Ecto neural progenitor cell (in vitro differentiated cells): ENCODE data around the gene LRRC8E.

Source experiments
- DNase-seq: peaks from one replicate; pipeline ENCODE4 v3.0.0-alpha.2; 2018; ENCODE audit warnings: low spot score

The LRRC8E gene

DNA sequence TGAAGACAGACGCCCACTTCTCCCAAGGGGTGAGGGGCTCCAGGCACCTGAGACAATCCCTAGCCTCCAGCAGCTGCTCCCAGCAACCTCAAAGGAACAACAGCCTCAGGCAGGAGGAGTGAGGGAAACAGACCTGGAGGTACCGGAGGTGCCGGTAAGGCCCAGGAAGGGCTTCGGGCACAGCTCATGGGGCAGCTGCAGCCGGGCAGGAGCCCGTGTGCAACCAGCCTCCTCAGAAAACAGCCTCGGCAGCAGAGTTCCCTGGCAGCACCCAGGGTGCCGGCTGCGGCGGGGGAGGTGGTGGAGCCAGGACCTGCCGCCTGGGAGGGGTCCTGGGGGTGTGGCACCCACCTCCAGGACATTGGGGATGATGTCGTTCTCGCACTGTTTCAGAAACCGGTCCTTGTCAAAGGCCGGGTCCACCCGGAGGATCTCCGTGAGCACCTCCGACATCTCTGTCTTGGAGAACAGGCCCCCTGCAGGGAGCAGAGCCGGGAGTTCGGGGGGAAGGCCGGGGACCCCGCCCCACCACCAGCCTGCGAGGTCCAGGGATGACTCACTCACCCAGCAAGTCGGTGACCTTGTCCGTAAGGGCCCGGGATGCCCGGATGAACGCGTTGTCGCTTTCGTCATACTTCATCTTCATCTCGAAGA, 44.1 kb downstream of the LRRC8E start:
- no peak for DNase-seq

DNA sequence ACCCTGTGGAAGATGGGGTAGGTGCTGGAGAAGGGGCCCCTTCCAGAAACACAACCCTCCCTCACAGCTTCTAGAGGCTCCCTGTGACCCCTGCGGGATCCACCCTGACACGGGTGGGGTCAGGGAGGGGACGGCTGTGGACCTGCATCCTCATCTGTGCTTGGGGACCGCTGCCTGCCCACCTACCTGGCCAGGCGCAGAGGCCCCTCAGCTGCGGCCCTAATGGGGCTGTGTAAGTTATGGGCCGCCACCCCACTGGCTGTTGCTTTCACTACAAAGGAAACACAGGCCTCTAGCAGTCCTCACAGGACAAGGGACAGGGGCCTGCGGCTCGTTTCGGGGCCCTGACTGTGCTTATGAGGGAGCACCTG, 44.6 kb downstream of the LRRC8E start:
- no peak for DNase-seq

DNA sequence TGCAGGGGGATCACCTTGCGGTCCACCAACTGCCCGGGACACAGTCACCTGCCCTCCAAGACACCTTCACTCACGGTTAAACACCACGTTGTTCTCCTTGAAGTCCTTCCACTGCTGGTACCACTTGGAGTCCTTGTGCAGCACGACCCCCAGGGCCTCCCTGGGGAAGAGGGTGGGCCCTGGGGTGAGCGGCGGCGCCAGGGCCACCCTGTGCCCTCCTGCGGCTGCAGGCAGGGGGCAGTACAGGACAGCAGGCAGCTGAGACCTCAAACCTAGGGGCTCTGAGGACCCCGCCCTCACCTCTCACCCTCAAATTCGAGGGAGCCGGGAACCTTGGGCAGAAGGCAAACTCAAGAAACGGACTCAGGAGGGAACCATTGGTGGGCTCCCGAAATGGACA, 45.1 kb downstream of the LRRC8E start:
- no peak for DNase-seq

DNA sequence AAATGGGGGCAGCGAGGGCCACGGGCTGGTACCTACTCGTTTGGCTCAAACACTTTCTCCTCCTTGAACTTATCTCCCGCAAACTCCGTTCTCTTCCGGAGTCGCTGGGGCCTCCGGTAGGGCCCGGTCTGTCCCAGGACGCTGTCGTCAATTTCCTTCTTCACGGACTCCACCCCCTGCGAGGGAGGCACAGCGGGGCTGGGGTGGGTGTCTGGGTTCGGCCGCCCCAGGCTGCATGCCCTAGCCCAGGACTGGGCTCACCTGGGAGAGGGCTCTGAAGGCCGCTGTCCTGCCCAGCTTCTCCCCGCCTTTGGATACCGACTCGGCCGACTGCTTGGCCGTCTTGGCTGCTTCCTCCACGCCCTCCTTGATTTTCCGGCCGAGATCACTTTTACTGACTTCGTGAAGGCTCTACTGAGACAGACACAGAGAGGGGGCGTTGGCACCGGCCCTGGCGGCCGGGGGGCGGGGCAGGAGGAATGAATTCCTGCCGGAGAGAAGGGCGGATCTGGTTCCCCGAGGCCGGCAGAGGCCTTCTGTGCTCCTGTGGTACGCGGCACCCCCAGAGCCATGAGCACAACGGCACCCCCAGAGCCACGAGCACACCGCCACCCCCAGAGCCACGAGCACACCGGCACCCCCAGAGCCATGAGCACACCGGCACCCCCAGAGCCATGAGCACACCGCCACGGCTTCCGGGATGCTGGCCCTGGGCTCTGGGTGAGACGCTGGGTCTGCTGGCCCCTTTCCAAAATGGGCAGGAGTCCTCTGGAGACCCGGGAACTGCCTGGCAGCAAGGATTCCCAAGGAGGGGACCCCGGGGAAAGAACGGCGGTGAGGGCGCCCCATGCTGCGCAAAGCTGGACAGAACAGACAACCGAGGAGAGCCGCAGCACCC, 45.8 kb downstream of the LRRC8E start:
- no peak for DNase-seq

DNA sequence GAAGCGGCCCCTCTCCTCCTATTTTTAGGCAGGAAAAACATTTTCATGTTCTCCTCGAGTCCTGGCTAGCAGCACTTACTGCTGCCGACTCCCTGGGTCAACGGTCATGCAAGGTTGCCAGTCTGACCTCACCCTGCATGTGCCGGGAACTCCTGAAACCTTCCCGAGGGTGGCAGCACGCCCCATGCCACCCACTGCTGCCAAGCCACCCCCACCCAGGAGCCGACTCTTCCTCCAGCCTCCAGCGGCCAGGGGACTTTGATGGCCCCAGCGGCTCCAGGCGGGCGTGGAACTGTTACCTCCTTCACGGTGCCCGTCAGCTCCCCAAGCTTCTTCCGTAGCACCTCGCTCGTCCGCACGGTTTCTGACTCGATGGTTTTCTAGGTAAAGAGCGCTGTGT, 46.5 kb downstream of the LRRC8E start:
- DNase-seq = no peak

DNA sequence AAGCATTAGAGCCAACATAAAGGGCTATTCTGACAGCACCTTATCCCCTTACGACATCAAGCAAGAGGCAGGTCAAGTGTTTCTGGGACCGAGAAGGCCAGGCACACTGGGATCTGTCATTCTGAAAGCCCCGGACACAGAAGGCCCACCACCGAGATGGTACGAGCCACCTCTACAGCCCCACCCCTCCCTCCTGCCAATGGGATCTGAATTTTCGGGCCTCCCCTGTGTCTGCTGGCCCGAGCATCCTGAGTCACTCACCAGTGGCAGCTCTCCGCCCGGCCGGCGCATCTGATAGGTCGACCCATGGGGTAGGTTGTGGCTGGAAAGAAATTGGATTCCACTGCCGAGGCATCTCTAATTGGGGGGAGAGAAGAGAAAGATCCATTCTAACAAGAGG, 52.5 kb downstream of the LRRC8E start:
- no peak for DNase-seq

DNA sequence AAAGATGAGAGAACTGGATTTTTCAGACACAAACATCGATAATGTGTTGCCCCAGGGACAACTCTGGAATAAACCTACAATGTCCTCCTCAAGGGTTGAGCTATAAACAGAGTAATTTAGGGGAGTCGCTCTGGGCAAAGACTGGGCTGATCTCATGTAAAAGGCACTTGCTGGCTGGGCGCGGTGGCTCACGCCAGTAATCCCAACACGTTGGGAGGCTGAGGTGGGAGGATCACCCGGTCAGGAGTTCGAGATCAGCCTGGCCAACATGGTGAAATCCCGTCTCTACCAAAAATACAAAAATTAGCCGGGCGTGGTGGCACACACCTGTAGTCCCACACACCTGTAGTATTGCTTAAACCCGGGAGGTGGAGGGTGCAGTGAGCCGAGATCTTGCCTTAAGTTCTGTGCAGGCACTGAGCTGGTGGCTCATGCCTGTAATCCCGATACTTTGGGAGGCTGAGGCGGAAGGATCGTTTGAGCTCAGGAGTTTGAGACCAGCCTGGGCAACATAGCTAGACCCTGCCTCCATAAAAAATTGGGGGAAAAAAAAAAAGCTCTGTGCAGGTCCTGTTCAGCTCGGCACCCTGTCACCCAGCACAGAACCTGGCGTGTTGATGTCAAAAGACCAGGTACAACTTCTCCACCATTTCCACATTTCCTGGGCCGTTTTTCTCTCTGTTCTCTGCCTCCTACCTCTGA, 53.7 kb downstream of the LRRC8E start:
- no peak for DNase-seq

DNA sequence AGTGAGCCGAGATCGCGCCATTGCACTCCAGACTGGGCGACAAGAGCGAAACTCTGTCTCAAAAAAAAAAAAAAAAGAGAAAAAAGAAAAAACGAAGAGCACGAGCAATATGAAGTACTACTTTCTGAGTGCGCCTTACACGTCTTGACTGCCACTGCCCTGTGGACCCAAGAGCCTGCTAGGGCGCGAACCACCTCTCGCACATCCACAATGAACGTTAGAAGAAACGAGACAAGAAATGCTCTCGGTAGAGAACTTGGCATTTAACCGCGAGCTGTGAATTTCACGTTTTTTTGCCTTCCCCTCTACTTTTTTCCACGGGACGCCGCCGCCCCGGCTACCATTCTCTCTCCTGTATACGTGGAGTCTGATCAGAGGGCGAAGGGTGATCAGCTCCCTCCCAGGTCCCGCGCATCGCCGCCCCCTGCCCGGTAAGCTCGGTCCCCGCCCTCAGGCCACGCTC, 54.7 kb downstream of the LRRC8E start:
- DNase-seq = no peak

DNA sequence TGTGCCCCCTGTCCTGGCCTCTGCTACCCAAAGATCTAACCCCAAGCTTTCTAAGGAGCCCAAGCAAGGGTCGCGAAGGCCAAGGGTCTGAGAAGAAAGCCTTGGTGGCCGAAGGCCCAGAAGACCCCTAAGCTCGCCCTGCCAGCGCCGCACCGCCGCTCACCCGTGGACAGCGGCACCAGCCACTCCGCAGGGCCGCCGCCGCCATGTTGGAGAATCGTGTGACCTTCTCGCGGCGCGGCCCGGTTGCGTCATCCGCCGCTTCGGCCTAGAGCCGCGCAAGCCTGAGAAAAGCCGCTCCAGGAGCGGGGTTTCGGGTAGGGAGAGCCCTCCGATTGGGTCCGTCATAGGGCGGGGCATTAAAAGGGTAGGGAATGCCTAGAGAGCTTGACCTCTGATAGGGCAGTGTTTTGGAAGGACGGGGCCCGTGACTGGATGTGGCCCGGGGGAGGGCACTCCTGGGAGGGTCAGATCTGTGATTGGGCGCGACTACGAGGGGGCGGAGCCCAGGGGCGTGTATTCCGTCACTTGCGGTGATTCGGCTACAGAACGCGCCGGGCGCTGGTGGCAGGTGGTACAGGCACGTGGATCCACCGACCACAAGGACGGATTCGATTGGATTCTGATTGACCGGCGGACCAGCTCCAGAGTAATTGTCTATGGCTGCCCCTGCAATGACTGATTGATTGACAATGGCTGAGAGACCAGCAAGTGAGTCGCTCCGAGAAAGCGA, 55.3 kb downstream of the LRRC8E start, which contains the start of gene TIMM44:
TIMM44 (minus strand) TSS at position 223 of the 733 bp plus-strand sequence; CDS start at position 208, 15 bp downstream.
- peak; percentile 99 for DNase-seq

DNA sequence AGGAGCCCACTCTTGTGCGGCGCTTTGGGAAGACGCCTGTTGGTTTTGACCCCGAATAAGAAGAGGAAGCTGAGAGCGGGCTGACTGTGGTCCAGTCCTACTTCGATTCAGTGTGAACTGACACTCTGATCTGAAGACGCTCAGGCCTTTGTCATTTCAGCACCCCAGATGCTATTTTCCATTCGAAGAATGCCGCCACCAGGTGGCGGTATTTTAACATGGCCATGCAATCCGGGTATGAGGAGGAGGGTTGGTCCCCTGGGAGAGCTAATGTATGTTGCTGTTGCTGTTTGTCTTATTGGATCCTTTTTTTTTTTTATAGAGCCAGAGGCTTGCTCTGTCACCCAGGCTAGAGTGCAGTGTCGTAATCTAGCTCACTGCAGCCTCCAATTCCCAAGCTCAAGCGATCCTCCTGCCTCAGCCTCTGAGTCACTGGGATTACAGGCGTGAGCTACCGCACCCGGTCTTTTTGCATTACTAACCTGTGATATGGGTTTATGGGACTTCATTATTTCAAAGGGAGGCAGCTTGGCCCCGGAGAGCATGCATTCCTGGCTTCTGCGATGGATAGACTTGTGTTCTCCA, 56.0 kb downstream of the LRRC8E start:
- peak; percentile 87 for DNase-seq

DNA sequence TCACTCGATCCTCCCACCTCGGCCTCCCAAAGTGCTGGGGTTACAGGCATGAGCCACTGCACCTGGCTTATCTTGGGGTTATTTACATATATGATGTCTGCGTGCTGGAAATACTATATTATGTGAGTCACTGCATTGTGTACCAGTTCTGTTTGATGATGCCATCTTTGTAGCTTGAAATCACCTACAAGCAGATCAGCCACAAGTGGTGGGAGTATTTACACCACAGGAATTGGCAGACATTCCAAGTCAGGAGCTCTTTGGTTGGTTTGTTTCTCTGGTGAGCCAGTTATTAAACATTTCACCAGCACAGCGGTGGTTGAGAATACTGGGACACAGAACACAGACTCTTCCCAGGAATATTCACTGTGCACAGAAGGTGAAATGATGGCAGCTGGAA, 59.6 kb downstream of the LRRC8E start:
- no peak for DNase-seq
